NCI-H524 (cell line): ENCODE data around the gene SLC37A4.
A peak's percentile ranks its signal among the peaks of the same experiment; 100 is the strongest.
"Not testable (repeated sequence)": the region's sequence is repeated elsewhere in the genome, so short reads cannot be mapped to it uniquely, and the experiment has no call there.

Source experiments
- DNase-seq, 2 experiments: peaks; one replicate each; lab custom pipeline; 2025; lab: John Stamatoyannopoulos, UW

SLC37A4 gene

DNA sequence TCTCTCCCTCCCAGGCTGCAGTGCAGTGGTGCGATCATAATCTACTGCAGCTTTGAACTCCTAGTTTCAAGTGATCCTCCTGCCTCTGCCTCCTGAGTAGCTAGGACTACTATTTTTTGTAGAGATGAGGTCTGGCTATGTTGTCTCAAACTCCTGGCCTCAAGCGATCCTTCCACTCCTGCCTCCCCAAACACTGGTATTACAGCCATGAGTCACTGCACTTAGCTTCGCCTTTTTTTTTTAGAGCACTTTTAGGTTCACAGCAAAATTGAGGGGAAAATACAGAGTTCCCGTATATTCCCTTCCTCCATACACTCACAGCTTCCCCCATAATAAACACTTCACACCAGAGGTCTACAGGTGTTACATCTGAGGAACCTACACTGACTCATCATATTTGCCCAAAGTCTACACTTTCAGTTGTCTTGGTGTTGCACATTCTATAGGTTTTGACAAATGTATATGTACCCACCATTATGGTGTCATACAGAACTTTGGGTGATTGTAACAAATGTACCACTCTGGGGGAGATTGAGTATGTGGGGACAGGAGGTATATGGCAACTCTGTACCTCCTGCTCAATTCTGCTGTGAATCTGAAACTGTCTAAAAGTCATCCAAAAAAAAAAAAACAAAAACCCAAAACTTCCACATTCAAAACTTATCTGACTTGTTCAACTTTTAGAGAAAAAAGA lies 11.3 kb upstream of the SLC37A4 start:
- DNase-seq = no peak

DNA sequence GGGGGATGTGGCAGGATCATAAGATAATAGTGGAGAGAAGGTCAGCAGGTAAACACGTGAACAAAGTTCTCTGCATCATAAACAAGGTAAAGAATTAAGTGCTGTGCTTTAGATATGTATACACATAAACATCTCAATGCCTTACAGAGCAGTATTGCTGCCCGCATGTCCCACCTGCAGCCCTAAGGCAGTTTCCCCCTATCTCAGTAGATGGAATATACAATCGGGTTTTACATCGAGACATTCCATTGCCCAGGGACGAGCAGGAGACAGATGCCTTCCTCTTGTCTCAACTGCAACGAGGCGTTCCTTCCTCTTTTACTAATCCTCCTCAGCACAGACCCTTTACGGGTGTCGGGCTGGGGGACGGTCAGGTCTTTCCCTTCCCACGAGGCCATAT lies 8.8 kb upstream of the SLC37A4 start:
- not testable (repeated sequence) for DNase-seq

DNA sequence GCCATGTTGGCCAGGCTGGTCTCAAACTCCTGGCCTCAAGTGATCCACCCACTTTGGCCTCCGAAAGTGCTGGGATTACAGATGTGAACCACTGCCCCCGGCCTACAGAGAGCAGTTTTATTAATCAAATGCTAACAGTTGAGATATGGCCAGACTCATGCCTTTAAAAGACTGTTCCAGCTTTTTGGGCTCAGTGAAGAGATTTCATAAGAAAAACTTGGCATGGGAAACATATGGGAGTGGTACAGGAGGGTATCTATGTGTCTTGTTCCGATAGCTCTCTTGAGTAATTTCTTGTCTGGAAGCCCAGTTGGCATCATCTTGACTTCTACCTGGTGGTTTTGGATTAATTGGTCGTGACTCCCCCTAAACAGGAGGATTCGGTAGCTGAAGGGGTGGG lies 8.2 kb upstream of the SLC37A4 start:
- DNase-seq = no peak

DNA sequence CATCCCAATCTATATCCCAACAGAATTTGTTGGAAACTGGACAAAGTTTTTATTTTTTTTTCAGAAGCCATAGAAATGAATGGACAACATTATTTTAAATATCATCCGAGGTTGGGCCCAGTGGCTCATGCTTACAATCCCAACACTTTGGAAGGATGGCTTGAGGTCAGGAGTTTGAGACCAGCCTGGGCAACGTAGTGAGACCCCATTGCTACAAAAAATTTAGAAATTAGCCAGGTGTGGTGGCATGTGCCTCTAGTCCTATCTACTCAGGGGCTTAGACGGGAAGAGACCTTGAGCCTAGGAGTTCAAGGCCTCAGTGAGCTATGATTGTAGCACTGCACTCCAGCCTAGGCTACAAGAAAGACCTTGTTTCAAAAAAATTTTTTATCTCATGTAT lies 4.1 kb upstream of the SLC37A4 start:
- DNase-seq = no peak

DNA sequence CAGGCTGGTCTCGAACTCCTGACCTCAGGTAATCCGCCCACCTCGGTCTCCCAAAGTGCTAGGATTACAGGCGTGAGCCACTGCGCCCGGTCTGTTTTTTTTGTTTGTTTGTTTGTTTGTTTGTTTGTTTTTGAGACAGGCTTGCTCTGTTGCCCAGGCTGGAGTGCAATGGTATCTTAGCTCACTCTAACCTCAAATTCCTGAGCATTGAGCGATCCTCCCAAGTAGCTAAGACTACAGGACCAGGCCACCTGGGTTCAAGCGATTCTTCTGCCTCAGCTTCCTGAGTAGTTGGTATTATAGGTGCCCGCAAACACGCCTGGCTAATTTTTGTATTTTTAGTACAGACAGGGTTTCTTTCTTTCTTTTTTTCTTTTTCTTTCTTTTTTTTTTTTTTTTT lies 2.7 kb upstream of the SLC37A4 start:
- not testable (repeated sequence) for DNase-seq

DNA sequence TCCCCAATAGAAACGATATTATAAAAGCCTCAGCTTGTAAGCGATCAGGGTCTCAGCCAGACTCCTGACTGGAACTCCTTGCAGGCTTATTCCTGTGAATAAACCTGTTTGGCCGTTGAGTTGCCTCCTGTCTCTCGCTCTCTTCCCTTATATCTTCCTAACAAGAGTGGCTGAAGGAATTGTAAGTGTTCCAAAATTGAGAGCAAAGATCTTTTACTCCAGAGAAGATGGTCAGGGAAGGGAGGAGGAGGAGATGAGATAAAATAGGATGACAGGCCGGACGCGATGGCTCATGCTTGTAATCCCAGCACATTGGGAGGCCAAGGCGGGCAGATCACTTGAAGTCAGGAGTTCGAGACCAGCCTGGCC lies 1.2 kb upstream of the SLC37A4 start:
- DNase-seq = no peak

DNA sequence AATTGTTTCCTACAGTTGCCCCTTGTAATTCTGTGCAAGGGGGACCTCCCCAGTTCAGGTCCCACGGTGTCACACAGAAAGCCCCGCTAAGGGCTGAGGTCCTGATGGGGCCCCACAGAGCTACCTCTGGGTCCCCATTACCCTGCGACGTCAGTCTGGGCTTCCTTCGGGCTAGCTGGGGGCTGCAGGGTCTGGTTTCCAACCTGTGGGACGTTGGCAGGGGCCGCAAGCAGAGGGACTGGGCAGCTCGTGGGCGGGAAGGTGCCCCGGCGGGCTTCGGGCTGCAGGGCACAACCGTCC lies 698 bp downstream of the SLC37A4 start:
- DNase-seq = no peak

DNA sequence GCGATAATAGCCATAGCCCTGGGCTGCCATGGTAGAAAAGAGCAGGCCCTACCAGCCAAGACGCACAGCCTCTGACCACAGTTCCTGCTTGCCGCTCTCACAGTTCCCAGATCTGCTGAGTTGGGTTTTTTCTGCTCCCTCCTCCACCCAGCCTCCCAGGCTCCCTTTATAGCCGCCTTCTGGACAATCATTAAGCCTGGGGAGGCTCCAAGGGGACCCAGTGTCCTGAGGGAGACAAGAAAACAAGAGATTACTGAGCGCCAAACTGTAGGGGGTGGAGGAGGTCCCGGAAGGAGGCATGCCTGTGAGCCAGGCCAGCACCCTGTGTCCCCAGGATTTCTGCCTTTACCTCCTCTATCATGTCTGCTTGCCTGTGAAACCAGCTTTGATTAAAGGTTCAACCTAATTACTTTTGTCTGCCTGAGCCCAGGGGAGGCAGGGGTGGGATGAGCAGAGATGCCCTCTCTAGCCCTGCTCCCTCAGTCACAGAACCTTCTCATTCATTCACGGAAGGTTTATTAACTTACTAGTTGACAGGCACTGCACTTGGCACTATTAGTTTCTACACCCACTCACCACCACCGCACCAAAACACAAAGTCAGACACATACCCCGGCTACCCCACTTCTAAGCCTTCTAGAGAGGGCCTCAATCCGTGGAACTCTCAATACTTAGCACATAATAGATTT lies 1.2 kb downstream of the SLC37A4 start:
- DNase-seq = no peak

DNA sequence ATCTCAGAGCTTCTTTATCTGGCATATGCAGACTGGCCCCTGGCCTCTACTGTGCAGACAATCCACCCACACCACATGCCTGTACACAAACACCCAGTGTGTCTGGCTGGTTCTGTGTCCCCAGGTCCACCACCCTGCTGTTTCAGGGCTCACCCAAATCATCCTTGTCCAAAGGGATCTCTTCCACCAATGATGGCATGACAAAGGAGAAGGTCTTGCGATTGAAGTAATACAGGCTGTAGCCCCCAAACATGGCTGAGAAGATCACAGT lies 1.7 kb downstream of the SLC37A4 start:
- no peak for DNase-seq

DNA sequence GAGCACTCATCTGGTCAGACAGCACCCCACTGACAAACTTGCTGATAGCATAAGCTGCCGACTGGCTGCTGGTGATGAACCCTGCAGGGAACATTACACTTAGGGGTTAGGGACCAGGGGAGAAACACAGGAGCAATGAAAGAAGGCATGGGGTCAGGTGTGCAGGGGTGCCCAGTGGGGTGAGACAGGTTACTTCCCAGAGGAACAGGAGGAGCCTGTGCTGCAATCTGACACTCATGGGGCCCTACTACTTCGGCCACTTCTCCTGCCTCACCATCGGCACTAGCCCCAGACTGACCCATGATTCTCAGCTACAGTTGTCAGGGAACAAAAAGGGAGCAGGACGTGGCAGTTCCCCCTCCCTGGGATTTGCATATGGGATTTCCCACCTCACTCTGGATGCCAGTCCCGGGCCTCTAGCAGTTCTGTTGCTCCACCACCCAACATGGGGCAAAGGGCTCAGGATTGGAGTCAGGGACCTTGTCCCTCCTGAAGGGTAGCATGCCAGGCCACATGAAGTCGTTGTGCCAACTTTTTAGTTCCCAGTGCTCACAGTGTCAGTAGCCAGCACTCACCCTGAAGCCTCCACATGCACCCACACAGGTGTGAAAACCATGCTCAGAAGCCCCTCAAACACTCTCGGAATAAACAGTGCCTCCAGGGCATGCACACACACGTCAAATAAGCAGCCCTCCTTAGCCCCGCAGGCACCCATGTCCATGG lies 2.2 kb downstream of the SLC37A4 start:
- DNase-seq = no peak

DNA sequence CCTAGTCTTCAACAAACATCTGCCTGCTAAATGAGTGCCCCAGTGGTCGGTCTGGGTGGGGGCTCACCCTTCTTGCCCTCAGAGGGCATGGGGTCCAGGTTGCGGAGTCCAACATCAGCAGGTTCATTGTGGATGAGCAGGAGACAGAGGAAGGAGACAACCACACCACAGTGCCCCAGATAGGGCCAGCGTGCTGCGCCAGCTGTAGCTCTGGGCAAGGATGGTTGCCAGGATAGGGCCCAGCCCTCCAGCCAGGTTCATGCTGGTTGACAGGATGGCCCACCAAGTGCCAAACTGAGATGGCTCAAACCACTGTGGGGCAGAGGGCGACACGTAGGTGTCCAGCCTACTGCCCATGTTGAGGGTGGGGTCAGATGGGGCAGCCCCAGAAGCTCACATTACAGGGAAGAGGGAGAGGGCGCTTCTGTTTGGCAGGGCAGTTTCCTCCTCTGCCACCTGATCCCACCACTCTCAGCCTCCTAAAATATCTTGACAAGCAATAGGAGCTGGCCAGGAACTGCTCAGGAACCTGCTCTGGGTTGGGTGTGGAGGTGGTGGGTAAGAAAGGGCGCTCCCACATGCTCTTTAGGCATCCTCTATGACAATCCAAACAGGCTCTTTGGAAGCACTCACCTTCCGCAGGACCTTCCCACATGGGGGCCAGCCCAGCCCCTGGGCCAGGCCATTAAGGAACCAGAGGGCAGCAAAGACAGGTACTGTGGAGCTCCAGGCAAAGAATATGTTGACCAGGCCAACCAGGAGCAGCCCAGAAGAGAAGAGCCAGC lies 2.9 kb downstream of the SLC37A4 start:
- no peak for DNase-seq

DNA sequence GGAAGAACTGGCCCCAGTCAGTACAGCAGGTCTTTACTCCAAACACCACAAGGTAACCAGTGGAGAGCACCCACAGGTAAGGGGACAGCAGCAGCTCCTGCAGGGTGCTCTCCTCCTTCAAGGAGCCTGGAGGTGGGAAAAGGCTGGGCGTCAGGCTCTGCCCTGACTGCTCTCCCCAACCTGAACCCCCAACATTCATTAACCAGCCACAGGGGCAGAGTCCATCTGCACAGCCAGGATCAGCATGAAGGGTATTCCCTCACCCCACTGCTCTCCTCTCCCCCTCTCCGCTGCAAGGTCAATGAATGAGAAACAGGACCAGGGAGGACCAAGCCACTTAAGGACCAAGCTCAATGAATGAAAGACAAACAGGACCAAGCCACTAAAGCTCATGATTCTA lies 3.7 kb downstream of the SLC37A4 start:
- no peak for DNase-seq

DNA sequence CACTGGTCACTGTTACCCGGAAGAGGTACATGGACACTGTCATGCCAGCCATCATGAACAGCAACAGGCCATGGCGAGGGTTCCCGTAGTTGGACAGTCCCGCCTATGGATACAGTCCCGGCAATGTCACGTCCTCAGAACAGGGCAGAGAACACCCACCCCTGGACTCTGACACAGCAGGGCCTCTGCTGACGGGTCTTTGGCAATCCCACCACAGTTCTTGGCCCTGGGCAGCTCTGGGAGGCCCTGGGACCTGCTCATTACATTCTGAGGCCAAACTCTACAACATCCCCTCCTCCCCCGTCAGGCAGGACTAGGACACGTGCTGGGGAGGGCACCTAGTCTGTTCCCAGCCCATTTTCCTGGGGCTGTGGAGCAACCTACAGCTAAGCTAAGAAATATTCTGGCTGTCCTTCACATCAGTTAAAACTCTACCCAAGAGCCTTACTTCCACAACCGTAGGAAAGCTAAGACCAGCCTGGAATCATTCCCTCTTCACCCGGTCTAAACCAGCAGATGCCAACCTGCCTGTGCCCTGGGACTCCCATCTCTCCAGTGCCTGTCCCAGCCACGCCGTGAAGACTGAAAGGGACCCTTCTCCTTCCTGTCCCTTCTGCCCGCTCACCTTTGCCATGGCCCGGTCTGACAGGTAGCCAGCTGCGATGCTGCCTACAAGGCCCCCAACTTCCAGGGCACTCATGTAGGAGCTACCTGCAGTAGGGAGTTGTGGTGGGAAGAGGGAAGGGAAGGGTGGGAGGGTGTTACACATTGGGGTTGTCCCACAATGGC lies 4.5 kb downstream of the SLC37A4 start:
- no peak for DNase-seq

DNA sequence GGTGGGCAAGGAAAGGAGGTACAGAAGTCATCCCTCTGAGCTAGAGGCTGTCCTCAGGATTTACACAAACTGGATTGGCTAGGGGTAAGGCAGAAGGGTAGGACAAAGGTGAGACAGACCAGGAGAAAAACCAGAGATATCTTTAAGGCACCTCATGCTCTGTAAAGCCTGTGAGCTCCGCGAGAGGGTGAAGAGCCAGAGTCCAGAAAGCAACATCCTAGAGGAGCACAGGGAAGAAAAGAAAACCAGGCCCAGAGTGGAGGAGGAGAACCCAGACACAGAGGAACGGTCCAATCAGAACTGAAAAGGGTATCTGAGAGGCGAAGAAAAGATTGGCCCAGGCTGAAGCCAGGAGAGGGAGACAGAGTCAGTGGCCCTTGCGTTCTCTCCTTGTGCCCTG lies 5.1 kb downstream of the SLC37A4 start:
- no peak for DNase-seq

DNA sequence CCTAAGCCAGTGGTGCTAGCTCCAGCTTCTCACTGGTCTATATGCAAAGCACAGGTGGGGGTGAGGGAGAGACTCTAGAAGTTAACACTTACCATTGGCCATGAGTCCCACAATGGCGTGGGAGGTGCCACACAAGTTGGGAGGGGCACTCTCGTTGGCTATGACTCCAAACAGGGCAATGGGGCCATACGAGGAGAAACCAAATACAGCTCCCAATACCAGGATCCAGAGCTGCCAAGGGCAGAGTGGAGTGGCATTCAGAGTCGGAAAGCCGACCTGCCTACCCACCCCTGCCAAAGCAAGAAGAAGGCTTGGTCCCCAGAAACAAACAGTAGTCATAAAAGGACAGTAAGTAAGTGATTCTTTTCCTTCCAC lies 5.6 kb downstream of the SLC37A4 start:
- DNase-seq = no peak

DNA sequence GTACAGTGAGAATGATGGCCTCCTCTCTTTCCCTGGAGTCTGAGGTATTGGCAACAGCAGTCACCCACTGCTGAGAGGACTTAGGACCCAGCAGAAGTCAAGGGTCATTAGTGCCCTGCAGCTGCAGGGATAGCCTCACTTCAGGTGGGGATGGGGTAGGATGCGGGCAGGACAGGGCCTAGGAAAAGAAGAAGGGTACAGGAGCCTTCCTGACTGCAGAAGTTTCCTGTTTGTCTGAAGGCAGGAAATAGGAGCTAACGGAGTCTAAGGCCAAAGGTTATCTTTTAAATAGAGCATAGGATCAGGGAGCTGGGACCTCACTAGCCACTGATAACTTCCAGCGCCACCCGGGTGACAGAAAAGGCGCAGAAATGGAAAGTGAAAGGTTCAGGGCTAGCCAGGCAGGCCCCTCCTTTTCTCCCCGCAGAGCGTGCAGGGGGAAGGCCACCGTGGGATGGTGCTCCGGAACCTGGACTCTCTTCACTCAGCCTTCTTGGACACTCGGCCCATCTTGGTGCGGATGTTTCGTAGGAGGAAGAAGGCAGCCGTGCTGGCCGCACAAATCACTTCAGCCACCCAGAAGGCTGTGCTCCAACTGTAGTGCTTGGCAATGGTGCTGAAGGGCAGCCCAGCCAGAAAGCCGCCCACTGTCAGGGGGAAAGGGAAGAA lies 6.1 kb downstream of the SLC37A4 start:
- DNase-seq = no peak

DNA sequence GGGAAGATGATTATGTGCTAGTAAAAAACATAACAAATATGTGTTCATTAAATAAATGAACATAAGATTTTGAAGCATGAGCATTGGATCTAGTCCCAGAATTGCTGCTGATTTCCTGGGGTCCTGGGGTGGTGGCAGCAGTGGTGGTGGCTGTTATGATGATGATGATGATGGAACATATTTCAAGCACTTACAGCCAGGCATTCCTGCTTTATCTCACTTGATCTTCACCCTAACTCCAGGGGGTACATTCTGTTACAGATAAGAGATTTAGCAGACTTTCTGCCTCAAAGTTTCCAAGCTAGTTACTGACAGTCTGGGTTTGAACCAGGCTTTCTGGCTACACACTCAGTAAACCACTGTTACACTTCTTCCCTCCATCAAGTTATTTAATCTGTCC lies 6.9 kb downstream of the SLC37A4 start:
- no peak for DNase-seq

DNA sequence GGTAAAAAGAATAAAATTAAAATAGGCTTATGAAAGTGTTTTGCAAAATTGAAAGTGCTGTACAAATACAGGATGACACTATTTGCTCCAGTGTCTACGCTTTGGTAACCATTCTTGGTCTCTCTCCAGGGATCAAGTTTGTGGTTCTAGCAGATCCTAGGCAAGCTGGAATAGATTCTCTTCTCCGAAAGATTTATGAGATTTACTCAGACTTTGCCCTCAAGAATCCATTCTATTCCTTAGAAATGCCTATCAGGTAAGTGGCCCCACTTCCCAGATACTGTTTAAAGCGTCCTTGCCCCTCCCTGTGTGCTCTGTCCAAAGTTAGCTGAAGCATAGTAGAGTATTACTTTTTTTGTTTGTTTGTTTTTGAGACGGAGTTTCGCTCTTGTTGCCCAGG lies 9.0 kb downstream of the SLC37A4 start:
- no peak for DNase-seq

DNA sequence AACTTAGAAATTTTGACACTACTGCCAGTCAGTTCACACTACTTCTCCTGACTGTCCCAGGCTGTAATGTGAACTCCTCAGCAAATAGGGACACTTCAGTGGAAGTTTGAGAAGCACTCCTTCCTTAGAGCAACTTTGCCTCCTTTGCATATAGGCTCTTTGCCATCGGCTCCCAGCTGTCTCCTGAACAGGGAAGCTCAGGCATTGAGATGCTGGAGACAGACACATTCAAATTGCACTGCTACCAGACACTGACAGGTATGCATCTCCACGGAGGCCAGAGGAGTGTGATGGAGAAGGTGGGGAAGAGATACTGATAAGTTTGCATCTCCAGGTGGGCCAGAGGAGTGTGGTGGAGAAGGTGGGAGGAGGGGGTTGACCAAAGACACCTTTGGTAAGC lies 10.7 kb downstream of the SLC37A4 start:
- DNase-seq = no peak

DNA sequence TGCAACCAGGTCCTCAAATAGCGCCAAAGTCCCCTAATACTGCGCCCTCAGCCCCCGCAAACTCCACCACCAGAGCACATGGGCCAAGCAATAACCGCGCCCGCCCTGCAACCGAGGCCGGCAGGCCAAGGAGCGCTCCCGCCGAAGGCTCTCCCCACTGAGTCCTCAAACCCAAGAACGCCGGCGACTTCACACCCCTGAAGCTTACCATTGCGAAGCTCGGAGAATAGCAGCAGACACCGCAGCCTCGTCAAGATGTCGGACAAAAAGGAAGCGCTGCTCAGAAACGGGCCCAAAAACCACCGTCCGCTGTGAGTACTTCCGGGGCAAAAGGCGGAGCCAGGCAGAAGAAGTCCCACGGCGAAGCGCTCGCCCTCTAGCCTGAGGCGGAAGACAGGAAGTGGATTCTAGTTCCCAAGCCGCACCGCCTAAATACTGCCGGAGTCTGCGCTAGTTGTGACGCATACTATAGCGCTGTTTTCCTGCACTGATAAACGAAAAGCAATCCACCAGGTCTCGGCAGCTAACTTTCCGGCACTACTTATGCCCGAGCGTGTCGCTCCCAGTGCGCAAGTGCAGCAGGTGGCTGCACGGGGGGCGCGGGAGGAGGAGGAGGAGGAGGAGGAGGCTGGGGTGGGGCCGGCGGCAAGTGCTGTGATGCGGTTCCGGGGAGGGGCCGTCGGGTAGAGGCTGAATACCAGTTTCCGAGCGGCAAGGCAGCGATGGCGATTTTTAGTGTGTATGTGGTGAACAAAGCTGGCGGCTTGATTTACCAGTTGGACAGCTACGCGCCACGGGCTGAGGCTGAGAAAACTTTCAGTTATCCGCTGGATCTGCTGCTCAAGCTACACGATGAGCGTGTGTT lies 12.4 kb downstream of the SLC37A4 start, which contains the start of the genes RPS25 and TRAPPC4:
TSS of gene RPS25 (minus strand) at position 270 of the 865 bp plus-strand sequence. CDS start at position 211, 59 bp downstream.
TSS of gene TRAPPC4 (plus strand) at position 693 of the 865 bp plus-strand sequence. CDS start at position 723, 30 bp downstream.
- DNase-seq = peak; percentile 91 to 95
